Activated CD8-positive, alpha-beta memory T cell treated with anti-CD3 and anti-CD28 coated beads, Interleukin-2, amount 50 U/mL, for 1 hour (primary cell): ENCODE results near the gene CES5A.
"Not testable (repeated sequence)": the region's sequence is repeated elsewhere in the genome, so short reads cannot be mapped to it uniquely, and the experiment has no call there.

Source experiments
- DNase-seq: peaks from one replicate; pipeline ENCODE4 v3.0.0-alpha.2; 2020; ENCODE audit errors: extremely low read depth

CES5A gene

DNA sequence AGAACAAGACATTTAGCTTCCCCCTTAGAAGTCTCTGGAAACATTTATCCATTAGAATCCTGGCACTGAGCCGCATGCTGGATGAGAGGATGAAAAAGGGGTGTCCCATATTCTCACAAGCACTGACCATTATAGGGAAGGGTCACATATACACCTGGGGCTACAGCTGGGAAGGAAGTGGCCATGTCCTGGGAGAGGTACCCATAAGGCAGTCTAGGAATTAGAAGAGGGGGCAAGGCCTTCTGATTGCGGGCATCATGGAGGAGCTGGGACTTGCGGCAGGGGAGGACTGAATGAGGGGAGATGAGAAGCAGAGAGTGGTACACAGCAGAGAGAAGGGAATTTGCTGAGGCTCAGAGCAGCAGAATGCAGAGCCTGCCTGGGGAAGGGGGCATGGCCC is 45.9 kb downstream of the CES5A start:
- not testable (repeated sequence) for DNase-seq

- no peak for DNase-seq
These were observed 46.5 kb downstream of the CES5A start for GRCh38 chr16:55828680-55829079.

GRCh38 chr16:55825115-55825728 is 50.0 kb downstream of the CES5A start:
- DNase-seq, result no peak

DNA sequence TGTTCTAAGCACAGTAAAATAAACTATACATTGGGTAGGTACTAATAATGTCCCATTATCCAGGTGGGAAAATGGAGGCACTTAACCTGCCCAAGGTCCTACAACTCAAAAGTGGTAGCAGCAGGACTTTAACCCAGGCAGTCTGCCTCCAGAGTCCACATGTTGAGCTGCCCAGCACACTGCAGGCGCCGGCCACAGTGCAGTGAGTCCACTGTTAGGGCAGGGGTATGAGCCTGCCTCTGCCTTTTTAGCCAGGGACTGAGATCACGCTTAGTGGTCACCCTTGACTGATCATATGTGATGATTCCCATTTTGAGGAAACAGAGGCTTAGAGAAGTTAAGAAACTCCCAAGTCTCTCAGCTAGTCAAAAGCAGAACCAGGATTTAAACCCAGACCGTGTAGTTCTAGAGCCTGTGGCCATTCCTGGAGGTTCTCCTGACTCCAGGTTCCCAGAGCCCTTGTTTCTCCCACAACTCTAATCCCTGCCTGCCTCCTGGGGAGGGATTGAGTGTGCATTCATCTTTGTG is 50.6 kb downstream of the CES5A start:
- DNase-seq, result no peak

DNA sequence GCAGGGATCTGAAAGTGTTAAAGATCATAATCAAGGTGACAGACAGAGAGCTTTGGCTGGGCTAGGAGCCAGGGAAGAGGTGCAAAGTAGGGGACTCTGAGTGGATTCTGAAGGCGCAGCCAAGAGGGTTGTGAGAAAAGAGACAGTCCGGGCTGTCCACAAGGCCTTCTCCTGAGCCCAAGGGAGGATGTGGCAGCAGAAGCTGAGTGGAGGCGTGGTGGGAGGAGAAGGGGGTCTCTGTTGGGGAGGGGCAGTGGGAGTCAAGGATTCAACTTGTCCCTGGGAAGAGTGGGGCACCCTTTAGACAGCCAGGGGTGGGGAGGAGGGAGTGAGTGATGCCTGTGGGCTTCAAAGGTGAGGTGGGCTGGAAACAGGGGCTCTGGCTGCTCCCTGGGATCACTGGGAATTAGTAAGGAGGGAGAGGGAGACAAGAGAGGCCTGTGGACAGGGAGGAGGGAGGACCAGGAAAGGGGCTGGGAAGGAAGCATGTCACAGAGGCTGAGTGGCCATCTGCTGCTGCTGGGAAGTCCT is 52.8 kb downstream of the CES5A start:
- no peak for DNase-seq

DNA sequence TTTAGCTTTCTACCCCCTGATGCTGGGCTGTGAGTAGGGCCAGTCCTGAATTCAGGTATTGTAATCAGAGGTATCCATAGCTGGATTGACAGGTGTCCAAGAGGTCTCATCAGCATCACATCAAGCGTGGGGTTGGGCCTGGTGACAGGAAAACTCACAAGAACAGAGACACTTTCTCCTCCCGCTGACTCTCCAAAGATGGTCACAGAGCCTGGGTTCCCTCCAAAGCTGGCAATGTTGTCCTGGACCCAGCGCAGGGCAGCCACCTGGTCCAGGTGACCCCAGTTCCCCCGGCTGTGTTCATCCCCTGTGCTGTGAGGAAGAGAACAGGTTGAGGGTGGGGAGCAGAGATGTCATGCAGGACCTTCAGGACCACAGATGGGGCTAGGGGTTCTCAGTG is 54.0 kb downstream of the CES5A start:
- no peak for DNase-seq

DNA sequence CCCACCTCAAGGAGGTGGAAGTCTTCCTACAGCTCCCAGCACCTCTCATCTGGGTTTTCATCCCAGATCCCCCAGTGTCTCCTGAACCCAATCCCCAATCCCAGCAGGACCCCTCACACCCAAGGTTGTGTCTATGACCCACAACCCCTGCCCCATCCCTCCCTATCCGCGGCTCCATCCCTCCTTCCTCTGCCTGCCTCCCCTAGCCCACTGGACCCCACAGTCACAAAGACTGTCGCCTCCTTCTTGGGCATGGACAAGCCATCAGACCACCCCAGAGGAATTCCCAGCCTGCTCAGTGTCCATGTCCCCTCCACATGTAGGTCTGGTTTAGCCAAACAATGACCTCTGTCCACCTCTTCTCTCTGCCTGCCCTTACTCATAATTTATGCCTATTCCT is 54.6 kb downstream of the CES5A start:
- DNase-seq, result no peak

DNA sequence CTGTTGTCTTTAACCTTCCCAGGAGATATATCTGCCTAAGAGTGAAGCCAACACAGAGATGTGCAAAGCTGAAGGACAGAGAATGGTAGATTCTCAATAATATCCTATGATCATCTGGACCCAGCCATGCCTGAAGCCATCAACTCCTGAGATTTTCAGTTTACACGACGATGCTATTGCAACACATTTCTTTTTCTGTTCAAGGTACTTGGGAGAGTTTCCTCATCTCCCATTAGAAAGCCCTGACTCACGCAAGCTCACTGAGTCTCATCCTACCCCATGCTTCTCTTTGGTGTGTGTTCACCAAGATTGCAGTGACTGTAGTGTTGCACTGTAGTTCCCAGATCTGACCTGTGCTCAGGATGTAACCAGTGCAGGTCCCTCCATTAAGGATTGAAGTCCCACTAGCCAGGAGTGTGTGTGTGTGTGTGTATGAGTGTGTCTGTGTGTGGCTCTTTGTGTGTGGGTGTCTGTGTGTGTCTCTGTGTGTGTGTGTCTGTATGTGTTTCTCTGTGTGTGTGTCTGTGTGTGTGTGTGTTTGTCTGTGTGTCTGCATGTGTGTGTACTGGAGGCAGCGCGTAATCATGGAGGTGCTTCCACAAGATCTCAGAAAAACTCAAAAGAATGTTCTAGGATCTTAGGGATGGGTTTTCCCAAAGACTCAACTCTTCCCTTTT is 57.8 kb downstream of the CES5A start:
- DNase-seq, result no peak

DNA sequence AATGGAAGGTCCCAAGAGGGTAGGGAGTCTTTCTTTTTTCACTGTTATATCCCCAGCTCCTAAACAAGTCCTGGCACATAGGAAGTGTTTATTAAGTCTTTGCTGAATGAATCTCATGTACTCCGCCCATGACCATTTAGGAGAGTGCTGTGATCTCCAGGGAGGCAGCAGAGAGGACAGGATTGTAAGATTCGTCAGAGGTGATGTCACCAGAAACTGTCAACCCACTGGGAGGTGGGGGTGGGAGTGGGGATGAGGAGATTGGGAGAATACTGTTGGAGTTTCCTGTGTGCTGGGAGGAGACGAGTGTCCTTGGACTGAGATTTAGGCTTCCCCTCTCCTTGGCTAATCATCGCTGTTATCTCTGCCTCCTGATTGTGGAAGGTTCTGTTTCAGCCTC is 59.0 kb downstream of the CES5A start:
- DNase-seq, result not testable (repeated sequence)

GRCh38 chr16:55815320-55815719 is 59.9 kb downstream of the CES5A start:
- DNase-seq, result no peak

DNA sequence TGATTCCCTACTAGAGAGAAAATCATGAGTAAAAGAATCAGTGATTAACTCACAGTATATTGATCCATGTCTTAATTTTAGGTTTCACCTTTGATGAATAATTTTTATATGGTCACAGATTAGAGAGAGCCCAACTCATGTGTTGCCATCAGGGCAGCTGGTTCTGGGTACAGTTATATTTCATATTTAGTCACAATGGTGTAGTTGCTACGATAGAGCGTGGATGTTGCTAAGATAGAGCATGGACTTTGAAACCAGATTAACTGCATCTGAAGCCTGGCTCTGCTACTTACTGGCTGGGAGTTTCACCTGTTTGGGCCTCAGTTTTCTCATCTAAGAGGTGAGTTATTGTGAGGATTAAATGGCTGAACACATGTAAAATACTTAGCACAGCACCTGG is 61.0 kb downstream of the CES5A start:
- not testable (repeated sequence) for DNase-seq

DNA sequence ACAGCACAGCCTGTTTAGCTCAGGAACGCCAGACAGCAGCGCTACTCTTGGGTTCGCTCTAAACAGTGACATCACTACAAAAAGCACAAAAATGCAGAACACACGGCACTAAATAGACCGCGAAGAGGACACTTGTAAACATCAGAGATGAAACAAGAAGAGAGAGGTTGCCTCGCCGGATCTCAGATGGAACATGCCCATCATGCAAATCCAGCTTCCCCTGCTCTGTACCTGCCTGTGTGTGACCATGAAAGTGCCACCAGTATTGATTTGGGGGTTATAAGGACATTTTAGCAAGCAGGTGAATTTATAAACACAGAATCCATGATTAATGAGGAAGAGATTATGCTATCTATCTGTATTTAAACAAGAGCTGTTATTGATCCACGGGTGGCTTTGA is 61.4 kb downstream of the CES5A start:
- DNase-seq, result not testable (repeated sequence)

DNA sequence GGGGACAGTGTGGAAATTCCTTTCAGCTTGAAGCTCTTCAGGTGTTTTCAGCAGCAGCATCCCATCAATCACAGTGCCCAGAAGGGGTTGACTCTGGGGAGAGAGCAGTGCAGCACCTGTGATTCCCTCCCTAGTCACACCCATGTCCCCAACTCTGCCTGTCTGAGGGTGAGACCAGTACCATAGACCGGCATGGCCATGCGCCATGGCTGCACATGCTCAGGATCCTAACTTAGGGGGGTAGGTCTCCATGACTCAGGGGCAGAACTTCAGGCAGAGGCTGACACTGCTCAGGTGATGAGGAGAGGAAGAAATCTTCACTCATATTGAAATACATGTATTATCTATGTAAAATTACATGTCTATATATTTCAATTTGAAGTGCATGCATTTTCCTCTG is 62.2 kb downstream of the CES5A start:
- no peak for DNase-seq

GRCh38 chr16:55811811-55812210 is 63.4 kb downstream of the CES5A start:
- no peak for DNase-seq

DNA sequence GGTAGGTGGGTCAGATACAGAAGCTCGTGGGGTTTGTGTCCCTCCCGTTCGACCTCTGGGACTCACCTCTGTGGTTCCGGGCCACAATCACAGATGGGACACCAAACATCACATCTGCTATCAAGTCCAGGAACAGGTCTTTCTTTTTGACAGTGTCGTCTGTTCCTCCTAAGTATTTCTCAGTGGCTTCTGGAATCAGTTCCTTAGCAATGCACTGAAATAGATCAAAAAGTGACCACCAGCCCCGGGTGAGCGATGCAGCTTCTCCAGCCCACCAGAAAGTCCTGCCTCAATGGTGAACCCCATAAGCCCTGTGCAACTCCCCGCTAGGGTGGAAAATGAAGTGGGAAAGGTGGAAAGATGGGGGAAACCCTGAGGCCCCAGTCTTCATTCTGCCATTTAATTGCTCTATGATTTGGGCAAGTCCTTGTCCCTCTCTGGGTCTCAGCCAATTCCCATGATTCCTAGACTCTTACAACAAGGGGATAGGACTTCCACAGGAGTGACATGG is 64.7 kb downstream of the CES5A start:
- no peak for DNase-seq

DNA sequence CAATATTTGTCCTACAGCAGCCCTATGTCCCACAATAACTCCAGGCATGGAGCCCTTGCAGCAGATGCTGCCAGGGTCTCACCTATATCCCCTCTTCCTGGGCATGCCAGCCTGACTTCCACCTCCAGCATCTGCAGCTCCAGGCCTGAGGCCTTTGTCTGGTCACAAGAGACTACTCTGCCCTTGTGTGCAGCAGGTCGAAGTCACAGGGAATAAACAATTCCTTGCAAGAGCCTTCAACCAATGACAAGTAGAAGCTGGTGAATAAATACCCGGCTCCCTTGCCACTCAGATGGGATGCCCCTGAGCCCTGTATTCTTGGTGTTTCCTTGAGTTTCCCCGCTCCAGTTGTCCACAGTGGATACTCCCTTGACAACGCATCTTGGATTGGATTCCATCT is 65.3 kb downstream of the CES5A start:
- no peak for DNase-seq

DNA sequence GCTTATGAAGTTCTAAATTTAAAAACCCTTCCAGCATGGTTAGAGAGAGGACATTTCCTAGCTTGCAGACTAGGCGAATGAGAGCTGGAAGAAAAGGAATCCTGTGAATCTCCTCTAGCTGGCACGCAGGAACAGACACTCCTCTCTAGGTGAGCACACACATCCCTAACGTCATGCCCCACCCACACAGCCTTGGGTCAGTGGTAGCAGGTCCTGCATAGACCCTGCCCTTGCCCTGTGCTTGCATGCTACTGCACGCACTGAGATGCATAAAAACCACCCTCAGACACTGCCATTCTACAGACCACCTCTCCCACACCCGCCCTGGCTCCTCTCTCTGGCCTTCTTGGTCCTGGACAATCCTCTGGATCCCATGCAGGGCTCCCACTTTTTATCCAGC is 65.8 kb downstream of the CES5A start:
- no peak for DNase-seq

- DNase-seq, result not testable (repeated sequence)
These were observed 66.9 kb downstream of the CES5A start for GRCh38 chr16:55808286-55808685.

GRCh38 chr16:55805104-55805503 is 70.1 kb downstream of the CES5A start:
- not testable (repeated sequence) for DNase-seq

DNA sequence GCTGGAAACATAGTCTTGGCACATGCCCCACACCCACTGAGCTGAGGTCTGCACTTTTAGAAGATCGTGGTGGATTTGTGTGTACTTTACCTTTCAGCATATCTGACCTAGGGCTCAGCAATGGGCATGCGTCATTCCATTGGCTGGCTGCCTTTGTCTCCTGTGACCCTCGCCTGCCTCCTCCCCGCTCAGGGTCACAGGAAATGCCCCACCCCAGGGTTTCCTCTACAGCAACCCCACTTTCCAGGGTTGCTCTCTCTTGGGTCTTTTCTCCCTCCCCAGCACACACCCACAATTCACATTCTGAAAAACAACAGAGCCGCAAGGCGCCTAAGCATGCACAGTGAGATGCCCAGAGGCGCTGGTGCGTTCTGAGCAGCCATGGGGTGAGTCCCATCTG is 71.5 kb downstream of the CES5A start:
- DNase-seq, result not testable (repeated sequence)
